ENCODE measurements around the gene GRWD1.

- TF ChIP-seq POLR2A (IDR thresholded peaks at IDR 0.05; ENCODE audit: low read depth, low read length), result no peak
- no peak for TF ChIP-seq CTCF (conservative IDR thresholded peaks at IDR 0.05; ENCODE audit: low read depth, low read length)
- TF ChIP-seq CHD1 (IDR thresholded peaks at IDR 0.05; ENCODE audit: low read depth, low read length), result no peak
- TF ChIP-seq RCOR1 (IDR thresholded peaks at IDR 0.05; ENCODE audit: insufficient replicate concordance, low read length), result no peak
- no peak for TF ChIP-seq MAFK (IDR thresholded peaks at IDR 0.05; ENCODE audit: low read depth, low read length)
- no peak for TF ChIP-seq USF2 (IDR thresholded peaks at IDR 0.05; ENCODE audit: low read depth, low read length)
- no peak for TF ChIP-seq FOS (IDR thresholded peaks at IDR 0.05; ENCODE audit: low read depth, low read length)
- no peak for TF ChIP-seq RAD21 (IDR thresholded peaks at IDR 0.05; ENCODE audit: low read length)
- TF ChIP-seq RFX5 (IDR thresholded peaks at IDR 0.05; ENCODE audit: low read depth, low read length), result no peak
- no peak for TF ChIP-seq CEBPB (IDR thresholded peaks at IDR 0.05; ENCODE audit: low read depth, low read length)
- no peak for TF ChIP-seq NFE2L2 (IDR thresholded peaks at IDR 0.05; ENCODE audit: low read depth, low read length)
Observed at GRCh38 chr19:48454150-48454730, 8.5 kb downstream of the GRWD1 start.
